Vagina (tissue), 2 donors: ENCODE results near the gene CHMP2A.

Experiments used
- CTCF ChIP-seq, 3 experiments: fragments of 450-650 bp in 2 of 3; fragments of 200-600 bp in 1 of 3; sonication (generic) in 1 of 3; IDR thresholded peaks; one replicate each; pipeline ENCODE4 v1.5.1; 2017 to 2019; ENCODE audit warnings: antibody characterized with exemption in 3 of 3, mild to moderate bottlenecking in 2 of 3, moderate library complexity in 2 of 3
- POLR2A ChIP-seq, 2 donors: fragments of 450-650 bp; IDR thresholded peaks; one replicate each; pipeline ENCODE4 v1.6.1; 2017; ENCODE audit warnings: antibody characterized with exemption in 2 of 2, mild to moderate bottlenecking in 2 of 2, moderate library complexity in 2 of 2
- POLR2AphosphoS5 ChIP-seq, 2 donors: sonication (generic); formaldehyde crosslinking; IDR thresholded peaks; one replicate each; pipeline ENCODE4 v1.9.0; 2017; ENCODE audit warnings: antibody characterized with exemption in 2 of 2, mild to moderate bottlenecking in 2 of 2, low read depth in 1 of 2; ENCODE audit not compliant: insufficient read depth in 1 of 2

GRCh38 chr19:58513694-58514563 lies 41.0 kb downstream of the CHMP2A start:
- peak; percentile 83 to 88 (median 88) for TF ChIP-seq CTCF (IDR thresholded peaks at IDR 0.05)
- TF ChIP-seq POLR2A (IDR thresholded peaks at IDR 0.05) = no peak
- peak; percentile 16 to 26 for TF ChIP-seq POLR2AphosphoS5 (IDR thresholded peaks at IDR 0.05; ENCODE audit: insufficient read depth in 1 of 2, low read depth in 1 of 2)
